ENCODE data around the gene RPP40.
"Not testable (repeated sequence)": the region's sequence is repeated elsewhere in the genome, so short reads cannot be mapped to it uniquely, and the experiment has no call there.

Gene RPP40

GRCh38 chr6:5012519-5012918 lies 8.7 kb upstream of the RPP40 start:
- DNase-seq: no peak

- no peak for DNase-seq
These were observed 7.5 kb upstream of the RPP40 start for GRCh38 chr6:5011346-5011745.

- DNase-seq: no peak
These were observed 3.7 kb upstream of the RPP40 start for GRCh38 chr6:5007531-5007930.

GRCh38 chr6:5006222-5006621 lies 2.4 kb upstream of the RPP40 start:
- DNase-seq: no peak

- not testable (repeated sequence) for DNase-seq
These were observed 1.2 kb upstream of the RPP40 start for GRCh38 chr6:5005038-5005433.

GRCh38 chr6:5004373-5005037 lies 668 bp upstream of the RPP40 start:
- DNase-seq: no peak

GRCh38 chr6:4999586-4999985 lies 4.3 kb downstream of the RPP40 start:
- DNase-seq: no peak

GRCh38 chr6:4997862-4998261 lies 6.0 kb downstream of the RPP40 start:
- no peak for DNase-seq

- no peak for DNase-seq
These were observed 9.1 kb downstream of the RPP40 start for GRCh38 chr6:4994741-4995140.

- no peak for DNase-seq
These were observed 16.4 kb downstream of the RPP40 start for GRCh38 chr6:4987432-4987831.

GRCh38 chr6:4986999-4987398 lies 16.8 kb downstream of the RPP40 start:
- no peak for DNase-seq

GRCh38 chr6:4983322-4983721 lies 20.5 kb downstream of the RPP40 start:
- DNase-seq: no peak

GRCh38 chr6:4981761-4982160 lies 22.1 kb downstream of the RPP40 start:
- DNase-seq: no peak

- no peak for DNase-seq
These were observed 24.4 kb downstream of the RPP40 start for GRCh38 chr6:4979426-4979825.

GRCh38 chr6:4977468-4977867 lies 26.4 kb downstream of the RPP40 start:
- no peak for DNase-seq

- no peak for DNase-seq
These were observed 28.3 kb downstream of the RPP40 start for GRCh38 chr6:4975506-4975905.

GRCh38 chr6:4974962-4975361 lies 28.9 kb downstream of the RPP40 start:
- DNase-seq: no peak

GRCh38 chr6:4973982-4974745 lies 29.7 kb downstream of the RPP40 start:
- DNase-seq: no peak

GRCh38 chr6:4973415-4973814 lies 30.4 kb downstream of the RPP40 start:
- DNase-seq: no peak

GRCh38 chr6:4972438-4972837 lies 31.4 kb downstream of the RPP40 start:
- no peak for DNase-seq

- DNase-seq: no peak
These were observed 32.0 kb downstream of the RPP40 start for GRCh38 chr6:4971851-4972250.

GRCh38 chr6:4970739-4971395 lies 33.0 kb downstream of the RPP40 start:
- DNase-seq: no peak

- DNase-seq: no peak
These were observed 34.1 kb downstream of the RPP40 start for GRCh38 chr6:4969609-4970285.

All from SW 1271 (cell line).